HG02571 (cell line): ENCODE data around the gene MICALL1.
"Not testable (repeated sequence)": the region's sequence is repeated elsewhere in the genome, so short reads cannot be mapped to it uniquely, and the experiment has no call there.

Source experiments
- ATAC-seq: cut with Tn5 transposase; IDR thresholded peaks from one replicate; pipeline ENCODE4 v1.9.1; 2021; ENCODE audit warnings: mild to moderate bottlenecking, moderate library complexity; ENCODE audit not compliant: unreplicated experiment

The MICALL1 gene

DNA sequence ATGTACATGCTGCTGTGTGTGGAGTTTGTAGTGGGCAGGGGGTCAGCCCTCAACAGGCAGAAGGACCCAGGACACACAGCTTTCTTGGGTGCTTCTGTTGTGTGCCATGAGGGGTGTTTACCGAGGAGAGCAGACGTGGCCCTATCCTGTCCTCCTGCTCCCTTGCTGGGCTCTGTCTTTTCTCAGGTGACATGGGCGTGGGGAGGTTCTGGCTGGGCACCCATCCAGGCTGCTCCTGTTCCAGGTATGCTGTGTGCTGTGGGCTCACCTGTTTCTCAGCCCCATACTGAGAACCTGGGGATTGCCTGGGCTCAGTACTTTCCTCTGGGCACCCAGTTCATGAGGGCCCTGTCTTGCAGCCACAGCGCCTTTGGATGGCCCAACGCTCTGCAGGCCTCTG lies 23.3 kb downstream of the MICALL1 start:
- ATAC-seq, result no peak

DNA sequence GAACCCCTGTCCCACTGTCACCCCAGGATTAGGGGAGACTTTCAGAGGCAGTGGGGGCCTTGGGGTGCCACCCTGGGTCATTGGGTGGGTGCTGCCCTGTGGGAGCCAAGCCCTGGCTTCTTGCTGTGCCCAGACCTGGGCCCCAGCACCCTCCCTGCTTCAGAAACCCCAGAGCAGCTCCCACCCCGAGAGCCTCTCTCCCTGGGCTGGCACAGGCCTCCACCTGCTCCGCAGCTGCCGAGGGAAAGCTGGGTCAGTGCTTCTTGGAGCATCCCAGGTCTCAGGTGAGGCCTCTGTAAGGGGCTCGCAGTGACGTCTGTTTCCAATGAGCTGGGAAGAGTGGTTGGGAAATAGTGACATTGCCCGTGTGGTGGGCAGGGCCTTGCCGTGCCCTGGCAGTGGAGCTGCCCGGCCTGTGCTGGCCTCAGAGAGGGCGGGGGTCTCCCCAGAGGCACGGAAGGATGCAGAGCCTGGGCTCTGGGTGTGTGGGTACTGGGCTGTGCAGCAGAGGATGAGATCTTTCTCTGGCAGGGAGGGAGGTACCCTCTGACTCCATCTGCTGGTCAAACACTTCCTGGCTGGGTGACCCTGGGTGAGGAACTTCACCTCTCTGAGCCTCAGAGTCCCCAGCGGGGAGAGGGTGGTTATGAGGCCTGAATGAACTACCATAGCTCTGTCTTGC lies 24.3 kb downstream of the MICALL1 start:
- ATAC-seq, result no peak

DNA sequence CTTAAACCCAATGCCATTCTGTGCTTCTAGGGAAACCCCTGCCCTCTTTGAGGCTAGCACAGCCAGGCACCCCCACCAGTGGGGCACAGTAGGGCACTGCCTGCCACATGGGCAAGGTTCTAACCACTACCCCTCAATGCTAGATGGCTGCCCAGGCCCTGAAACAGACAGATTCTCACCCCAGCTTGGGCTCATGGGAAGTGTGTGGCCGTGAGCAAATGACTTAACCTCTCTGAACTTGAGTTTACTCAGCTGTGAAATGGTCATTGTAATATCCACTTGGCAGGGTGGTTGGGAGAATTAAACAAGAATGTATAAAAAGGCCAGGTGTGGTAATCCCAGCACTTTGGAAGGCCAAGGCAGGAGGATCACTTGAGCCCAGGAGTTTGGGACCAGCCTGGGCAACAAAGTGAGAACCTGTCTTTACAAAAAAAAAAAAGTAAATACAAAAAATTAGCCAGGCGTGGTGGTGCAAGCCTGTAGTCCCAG lies 24.9 kb downstream of the MICALL1 start:
- ATAC-seq, result no peak

- no peak for ATAC-seq
Observed at GRCh38 chr22:37931893-37932389, 25.8 kb downstream of the MICALL1 start.

- no peak for ATAC-seq
Observed at GRCh38 chr22:37932401-37932800, 26.3 kb downstream of the MICALL1 start.

DNA sequence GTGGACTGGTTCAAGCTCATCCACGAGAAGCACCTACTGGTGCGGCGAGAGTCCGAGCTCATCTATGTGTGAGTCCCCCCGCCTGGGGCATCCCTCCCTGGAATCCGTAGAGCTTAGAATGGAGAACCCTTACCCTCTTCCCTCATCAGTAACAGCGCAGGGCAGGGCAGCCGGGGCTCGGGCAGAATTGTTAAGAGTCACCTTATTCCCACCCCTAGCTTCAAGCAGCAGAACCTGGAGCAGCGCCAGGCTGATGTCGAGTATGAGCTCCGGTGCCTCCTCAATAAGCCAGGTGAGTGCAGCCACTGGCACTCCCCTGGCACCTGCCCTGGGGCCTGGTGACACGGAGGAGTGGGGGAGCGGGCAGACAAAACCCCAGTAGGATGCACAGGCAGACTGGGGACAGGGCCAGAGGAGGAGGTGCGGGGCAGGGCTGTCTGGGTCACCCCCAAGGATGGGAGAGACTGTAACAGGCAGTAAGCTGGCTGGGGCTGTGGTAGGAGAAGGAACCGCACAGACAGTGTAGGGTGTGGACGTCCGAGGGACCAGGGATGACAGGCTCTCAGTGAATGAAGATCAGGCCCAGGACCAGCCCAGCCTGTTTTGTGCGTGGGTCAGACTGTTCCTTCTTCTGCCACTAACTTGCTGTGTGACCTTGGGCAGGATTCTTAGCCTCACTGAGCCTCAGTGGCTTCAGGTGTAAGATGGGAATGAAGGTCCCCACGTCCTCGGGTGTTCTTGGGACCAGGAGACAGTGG lies 26.9 kb downstream of the MICALL1 start:
- ATAC-seq, result no peak

DNA sequence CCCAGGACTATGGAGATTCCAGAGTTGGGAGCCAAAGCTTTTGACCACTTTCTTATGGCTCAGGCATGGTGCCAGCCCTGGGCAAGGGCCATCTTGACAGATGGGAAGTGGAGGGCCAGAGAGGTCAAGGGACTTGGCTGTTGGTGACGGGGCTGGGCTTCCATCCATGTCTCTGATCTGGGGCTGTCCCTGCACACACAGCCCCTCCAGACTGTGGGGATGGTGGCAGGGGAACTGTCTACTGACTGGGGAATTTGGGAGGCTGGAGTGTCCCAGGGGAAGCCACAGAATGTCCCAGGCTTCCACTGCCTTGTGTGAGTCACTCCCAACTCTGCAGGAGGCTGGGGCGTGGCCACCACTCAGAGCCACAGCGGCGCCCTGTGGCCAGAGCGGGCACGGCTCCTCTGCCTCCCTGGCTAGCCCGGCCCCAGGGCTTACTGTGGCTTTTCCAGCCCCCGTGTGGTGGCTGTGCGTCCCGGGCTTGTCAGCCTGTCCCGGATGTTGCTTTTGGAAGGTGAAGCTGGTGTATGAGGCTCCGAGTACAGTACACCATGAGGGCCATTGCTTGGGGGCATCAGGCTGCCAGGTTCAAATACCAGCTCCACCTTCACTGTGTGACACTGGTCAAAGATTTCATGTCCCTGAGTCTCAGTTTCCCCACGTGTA lies 27.7 kb downstream of the MICALL1 start:
- peak; percentile 72 for ATAC-seq

DNA sequence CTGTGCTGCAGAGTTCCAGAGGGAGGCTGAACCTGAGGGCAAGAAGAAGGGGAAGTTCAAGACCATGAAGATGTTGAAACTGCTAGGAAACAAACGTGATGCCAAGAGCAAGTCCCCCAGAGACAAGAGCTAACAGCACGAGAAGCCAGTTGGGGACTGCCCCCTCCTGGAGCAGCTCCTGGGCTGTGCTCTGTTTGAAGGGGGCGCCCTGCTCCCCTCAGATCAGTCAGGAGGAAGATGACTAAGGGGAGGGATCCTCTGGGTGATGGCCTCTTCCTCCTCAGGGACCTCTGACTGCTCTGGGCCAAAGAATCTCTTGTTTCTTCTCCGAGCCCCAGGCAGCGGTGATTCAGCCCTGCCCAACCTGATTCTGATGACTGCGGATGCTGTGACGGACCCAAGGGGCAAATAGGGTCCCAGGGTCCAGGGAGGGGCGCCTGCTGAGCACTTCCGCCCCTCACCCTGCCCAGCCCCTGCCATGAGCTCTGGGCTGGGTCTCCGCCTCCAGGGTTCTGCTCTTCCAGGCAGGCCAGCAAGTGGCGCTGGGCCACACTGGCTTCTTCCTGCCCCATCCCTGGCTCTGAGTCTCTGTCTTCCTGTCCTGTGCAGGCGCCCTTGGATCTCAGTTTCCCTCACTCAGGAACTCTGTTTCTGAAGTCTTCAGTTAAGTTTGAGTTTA lies 34.7 kb downstream of the MICALL1 start:
- ATAC-seq, result no peak

- ATAC-seq, result no peak
Observed at GRCh38 chr22:37942133-37942532, 36.0 kb downstream of the MICALL1 start.

- no peak for ATAC-seq
Observed at GRCh38 chr22:37943136-37943824, 37.2 kb downstream of the MICALL1 start.

- no peak for ATAC-seq
Observed at GRCh38 chr22:37943825-37944198, 37.7 kb downstream of the MICALL1 start.

DNA sequence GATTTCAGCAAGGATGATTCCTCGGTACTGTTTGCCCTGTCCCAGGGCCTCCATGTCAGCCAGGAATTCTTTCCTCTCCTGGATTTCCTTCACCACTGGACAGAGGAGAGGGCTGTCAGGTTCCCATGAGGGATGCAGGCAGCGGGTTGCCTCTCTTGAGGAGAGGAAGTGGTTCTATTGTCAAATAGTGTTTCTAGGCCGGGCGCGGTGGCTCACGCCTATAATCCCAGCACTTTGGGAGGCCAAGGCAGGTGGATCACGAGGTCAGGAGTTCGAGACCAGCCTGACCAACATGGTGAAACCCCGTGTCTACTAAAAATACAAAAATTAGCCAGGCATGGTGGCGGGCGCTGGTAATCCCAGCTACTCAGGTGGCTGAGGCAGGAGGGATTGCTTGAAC lies 38.3 kb downstream of the MICALL1 start:
- not testable (repeated sequence) for ATAC-seq

DNA sequence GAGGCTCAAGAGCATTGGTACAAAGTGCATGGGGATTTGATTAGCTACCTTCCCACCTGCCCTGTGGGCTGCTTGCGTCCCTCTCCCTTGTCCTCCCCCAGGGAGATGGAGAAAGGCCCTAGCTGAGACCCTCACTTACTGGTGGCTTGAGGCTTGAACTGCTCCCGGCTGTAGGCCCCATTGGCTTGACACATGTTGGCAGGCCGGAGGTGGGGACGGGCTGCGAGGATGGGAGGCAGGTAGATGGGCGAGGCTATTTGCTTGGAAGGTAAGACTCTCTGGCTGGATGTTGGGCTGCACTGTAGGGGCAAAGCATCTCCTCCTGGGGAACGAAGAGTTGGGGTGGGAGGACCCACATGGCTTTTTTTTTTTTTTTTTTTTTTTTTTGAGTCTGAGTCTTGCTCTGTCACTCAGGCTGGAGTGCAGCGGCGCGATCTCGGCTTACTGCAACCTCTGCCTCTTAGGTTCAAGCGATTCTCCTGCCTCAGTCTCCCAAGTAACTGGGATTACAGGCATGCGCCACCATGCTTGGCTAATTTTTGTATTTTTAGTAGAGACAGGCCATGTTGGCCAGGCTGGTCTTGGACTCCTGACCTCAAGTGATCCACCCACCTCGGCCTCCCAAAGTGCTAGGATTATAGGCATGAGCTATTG lies 41.2 kb downstream of the MICALL1 start:
- ATAC-seq, result not testable (repeated sequence)

DNA sequence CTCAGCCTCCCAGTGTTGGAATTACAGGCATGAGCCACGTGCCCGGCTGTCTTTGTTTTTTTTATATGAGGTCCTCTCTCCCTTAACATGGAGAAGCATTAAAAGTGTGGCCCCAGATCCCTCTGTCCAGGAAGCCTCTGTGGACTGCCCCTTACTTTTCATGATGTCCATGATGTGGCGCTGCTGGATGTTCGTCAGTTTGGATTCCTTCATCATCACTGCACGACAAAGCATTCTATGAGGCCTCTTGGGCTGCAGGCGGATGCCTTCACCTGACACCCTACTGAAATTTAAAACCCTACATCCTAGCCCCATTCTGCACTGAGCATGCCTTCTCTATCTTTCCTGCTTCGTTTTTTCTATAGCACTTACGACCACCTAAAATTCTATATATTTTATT lies 45.2 kb downstream of the MICALL1 start:
- no peak for ATAC-seq

DNA sequence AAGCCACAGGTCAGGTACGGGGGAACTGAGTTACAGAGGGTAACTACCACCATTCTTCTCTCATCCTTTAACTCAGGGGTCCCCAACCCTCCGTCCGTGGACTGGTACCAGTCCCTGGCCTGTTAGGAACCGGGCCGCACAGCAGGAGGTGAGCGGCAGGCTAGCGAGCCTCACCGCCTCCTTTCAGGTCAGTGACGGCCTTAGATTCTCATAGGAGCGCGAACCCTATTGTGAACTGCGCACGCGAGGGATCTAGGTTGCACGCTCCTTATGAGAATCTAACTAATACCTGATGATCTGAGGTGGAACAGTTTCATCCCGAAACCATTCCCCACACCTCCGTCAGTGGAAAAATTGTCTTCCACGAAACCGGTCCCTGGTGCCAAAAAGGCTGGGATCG lies 46.5 kb downstream of the MICALL1 start:
- not testable (repeated sequence) for ATAC-seq

DNA sequence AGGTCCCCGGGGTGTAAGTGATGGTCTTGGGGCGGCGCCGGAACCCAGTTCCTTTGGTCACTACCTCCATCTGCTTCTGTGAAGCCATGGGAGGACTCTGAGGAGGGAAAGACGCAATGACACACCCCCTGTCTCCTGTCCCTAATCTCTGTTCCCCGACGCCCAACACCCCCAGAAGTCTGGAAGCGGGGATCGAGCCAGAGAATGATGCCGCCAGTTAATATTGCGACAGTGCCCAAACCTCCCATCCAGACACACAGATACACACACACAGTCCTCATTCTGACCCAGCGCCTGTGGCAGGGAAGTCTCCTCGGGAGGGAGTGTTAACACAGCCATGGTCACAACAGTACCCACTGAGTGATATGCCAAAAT lies 47.0 kb downstream of the MICALL1 start:
- peak; percentile 36 for ATAC-seq

DNA sequence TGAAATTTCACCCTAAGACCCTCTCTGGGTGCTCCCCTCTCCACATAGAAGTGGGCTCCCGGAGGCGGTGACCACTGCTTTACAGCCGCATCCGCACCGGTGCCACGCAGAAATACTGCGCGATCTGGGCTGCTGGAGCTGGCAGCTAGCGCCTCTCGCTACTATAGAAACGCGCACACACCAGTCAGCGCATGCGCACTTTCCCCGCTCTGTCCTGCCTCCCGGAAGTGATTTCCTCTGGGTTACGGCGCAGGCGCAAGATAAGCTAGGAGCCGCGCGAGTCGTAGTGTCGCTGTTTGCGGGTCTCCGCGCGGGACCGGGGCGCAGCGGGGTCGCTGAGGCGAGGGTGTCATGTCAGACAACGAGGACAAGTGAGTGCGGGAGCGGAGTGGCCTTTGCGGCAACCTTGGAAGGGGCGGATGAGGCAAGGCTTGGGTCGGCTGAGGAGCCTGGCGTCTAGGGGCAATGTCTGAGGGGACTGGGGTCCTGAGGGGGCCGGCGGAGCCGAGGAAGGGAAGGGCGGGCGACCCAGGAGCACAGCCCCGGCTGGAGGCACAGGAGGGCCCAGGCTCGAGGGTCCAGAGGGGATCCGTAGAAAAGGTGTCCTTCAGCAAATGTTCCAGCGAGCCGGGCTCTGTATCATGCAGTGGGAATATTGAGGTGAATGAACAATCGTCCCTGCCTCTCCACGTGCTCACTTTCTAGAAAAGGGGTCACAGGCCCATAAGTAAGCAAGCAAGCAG lies 47.5 kb downstream of the MICALL1 start, which contains the start of the genes C22orf23 and POLR2F:
Gene C22orf23, minus strand, starts transcription at position 165 of the 743 bp plus-strand sequence. CDS start 452 bp downstream, outside the sequence.
Gene POLR2F, plus strand, starts transcription at position 263 of the 743 bp plus-strand sequence. Its CDS starts 89 bp downstream, at position 352.
- peak; percentile 86 for ATAC-seq

- no peak for ATAC-seq
Observed at GRCh38 chr22:37954686-37955085, 48.6 kb downstream of the MICALL1 start.

DNA sequence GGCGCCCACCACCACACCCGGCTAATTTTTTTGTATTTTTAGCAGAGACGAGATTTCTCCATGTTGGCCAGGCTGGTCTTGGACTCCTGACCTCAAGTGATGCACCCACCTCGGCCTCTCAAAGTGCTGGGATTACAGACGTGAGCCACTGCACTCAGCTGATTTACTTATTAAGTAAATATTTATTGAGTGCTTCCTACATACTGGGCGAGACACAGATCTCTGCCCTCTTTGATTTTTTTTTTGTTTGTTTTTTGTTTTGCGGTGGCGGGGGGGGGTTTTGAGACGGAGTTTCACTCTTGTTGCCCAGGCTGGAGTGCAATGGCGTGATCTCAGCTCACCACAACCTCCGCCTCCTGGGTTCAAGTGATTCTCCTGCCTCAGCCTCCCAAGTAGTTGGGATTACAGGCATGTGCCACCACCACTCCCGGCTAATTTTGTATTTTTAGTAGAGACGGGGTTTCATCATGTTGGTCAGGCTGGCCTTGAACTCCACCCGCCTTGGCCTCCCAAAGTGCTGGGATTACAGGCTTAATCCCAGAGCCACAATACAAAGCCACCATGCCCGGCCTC lies 49.8 kb downstream of the MICALL1 start:
- ATAC-seq, result not testable (repeated sequence)
